AG09319 (cell line): Measurements from ENCODE around the gene SYK.

ENCODE experiments used
- DNase-seq: peaks from one replicate; pipeline ENCODE4 v3.0.0-alpha.2; 2010; ENCODE audit warnings: low read depth; ENCODE audit errors: extremely low read depth
- TF ChIP-seq, protein P1 (sequence below): IDR thresholded peaks from 2 replicates; pipeline ENCODE4 v1.5.1; 2011; ENCODE audit warnings: low read depth, mild to moderate bottlenecking, inconsistent platforms, low read length, moderate library complexity

SYK gene

DNA sequence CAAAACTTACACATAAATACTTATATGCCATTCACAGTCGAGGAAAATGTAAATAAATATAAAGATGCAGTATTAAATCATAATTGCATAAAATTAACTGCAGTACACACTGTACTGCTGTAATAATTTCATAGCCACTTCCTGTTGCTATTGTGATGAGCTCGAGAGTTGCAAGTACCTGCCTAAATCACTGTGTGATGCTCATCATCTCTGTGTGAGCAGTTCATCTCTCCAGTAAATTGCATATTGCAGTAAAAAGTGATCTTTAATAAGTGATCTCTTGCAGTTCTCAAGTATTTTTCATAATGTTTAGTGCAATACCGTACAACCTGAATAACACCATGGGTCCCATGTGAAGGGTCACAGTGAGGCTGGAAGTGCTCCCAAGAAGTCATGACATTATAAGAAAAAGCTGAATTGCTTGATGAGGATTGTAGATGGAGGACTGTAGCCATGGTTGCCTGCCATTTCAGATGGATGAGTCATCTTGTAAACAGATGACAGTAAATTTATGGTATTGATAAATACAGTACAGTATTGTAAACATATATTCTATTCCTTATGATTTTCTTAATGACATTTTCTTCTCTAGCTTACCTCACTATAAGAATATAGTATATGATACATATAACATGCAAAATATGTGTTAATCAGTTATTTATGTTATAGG is 34.9 kb downstream of the SYK start:
- TF ChIP-seq, protein P1, sequence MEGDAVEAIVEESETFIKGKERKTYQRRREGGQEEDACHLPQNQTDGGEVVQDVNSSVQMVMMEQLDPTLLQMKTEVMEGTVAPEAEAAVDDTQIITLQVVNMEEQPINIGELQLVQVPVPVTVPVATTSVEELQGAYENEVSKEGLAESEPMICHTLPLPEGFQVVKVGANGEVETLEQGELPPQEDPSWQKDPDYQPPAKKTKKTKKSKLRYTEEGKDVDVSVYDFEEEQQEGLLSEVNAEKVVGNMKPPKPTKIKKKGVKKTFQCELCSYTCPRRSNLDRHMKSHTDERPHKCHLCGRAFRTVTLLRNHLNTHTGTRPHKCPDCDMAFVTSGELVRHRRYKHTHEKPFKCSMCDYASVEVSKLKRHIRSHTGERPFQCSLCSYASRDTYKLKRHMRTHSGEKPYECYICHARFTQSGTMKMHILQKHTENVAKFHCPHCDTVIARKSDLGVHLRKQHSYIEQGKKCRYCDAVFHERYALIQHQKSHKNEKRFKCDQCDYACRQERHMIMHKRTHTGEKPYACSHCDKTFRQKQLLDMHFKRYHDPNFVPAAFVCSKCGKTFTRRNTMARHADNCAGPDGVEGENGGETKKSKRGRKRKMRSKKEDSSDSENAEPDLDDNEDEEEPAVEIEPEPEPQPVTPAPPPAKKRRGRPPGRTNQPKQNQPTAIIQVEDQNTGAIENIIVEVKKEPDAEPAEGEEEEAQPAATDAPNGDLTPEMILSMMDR = no peak
- DNase-seq = no peak

DNA sequence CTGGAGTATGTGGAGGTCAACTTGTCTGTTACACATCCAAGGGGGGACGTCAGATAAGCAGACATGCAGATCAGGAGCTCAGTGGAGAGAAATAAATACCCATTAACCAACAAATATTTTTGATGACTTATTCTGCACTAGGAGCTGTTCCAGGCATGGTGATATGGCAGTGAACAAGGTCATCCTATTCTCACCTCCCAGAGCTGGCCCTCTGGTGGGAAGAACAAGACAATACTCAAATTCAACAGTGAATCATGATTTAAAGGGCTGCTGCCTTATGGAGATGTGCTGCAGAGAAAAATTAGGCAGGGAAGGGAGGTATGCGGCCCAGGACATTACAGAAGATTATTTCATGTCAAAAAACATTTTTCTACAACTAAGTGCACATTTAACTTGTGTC is 36.5 kb downstream of the SYK start:
- no peak for DNase-seq

DNA sequence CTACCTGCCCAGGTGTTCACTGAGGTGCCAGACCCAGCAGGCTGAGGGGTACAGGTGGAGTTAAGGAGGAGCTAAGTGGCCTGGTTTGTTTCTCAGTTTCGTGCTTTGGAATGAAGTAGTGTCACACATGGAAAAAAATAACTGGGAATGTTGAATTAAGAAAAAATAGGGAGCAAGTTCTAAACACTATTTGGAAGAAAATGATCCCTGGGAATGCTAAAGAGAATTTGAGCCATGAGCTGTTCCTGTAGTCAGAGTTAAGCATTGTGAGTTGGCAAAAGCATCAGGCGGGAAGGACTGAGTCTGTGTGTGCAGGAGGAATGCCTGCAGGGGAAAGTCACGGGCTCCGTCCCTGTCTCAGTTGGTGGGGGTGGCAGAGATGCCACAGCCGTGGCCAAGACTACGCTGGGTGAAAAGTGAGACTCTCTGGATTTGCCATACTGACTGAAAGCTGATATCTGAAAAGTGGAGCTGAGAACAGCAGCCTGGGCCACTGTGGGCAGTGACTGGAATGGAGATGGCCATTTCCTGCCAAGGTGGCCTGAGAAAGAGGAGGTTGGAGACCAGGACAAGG is 37.0 kb downstream of the SYK start:
- DNase-seq = no peak
- TF ChIP-seq, protein P1 = no peak

More for the DNA sequence above, 36.5 kb downstream of the SYK start:
- TF ChIP-seq, protein P1 = no peak

DNA sequence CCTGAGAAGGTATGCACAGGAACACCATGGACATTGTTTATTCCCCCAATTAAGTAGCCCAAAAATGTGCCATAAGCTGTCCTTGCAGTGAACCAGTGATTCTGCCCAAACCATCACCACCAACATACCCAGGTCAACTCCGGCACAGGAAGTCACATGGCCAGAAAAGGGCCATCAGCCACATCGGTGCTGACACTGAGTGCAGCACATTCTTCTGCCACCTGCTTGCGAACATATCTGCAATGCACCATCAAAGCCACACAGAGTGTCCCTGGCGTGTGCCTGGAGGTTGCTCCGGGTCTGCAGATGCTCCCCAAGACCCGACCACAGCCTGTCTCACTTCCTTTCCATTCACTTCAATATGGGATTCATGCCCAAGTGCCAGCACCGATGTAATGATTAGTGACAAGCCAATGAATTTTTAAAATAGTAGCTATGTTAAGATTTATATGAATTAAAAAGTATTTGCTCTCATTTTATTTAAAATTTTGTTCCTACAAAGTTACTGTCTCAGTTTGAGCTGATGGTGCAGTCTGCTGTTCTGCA is 37.6 kb downstream of the SYK start:
- TF ChIP-seq, protein P1 = no peak
- DNase-seq = no peak

DNA sequence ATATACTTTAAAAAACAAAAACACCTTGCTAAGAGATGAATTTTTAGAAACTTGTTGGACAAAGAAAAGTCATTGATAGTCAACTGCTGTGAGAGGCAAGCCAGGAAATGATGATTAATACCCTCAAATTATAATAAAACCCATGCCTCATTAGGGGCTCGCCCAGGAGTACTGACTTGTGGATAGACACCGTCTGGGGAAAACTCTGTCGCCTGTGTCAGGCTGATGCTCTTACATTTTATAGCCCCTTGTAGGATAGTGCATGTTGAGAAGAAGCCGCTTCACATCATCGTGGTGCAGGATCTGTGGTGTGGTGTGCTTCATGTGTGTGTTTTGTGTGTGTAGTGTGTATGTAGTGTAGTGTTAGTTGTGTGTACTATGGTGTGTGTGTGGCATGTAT is 39.1 kb downstream of the SYK start:
- DNase-seq = no peak
- TF ChIP-seq, protein P1 = no peak

DNA sequence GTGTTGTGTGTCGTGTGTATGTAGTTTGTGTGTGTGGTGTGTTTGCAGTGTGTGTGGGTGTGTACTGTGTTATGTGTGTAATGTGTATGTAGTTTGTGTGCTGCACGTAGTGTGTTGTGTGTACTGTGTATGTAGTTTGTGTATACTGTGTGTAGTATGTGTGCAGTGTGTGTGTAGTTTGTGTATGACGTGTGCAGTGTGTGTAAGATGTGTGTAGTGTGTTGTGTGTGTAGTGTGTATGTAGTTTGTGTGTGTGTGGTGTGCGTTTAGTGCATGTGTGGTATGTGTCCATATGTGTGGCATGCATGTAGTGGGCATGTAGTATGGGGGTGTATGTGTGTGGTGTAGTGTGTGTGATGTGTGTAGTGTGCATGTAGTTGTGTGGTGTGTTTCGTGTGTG is 39.6 kb downstream of the SYK start:
- no peak for DNase-seq
- TF ChIP-seq, protein P1 = no peak

DNA sequence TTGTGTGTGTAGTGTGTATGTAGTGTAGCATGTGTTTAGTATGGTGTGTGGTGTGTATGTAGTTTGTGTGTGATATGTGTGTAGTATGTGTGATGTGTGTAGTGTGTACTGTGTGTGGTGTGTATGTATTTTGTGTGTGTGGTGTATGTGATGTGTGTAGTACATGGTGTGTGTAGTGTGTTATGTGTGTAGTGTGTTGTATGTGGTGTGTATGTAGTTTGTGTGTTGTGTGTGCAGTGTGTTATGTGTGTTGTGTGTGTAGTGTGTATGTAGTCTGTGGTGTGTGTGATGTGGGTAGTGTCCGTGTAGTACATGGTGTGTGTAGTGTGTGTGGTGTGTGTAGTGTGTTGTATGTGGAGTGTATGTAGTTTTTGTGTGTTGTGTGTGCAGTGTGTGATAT is 40.0 kb downstream of the SYK start:
- no peak for DNase-seq
- TF ChIP-seq, protein P1 = no peak
